ENCODE data around the gene CACHD1.

DNA sequence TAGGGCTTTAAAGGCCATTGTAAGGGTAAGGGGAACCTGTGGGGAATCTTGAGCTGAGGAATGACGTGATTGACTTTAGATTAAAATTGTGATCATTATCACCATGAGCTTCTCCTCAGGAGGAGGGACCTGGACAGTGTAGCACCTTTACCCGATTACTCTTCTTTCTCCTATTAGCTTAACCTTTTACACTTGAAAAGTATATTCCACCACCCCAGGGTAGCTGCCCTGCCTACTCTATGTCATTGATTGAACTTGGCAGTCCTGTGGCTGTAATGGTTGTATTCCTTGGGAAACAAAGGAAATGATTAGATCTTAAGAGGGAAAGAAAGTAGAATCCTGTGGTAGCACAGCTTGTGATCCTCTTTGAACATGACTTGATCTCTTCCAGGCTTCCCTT is 47.7 kb downstream of the CACHD1 start:
- TF ChIP-seq CTCF (IDR thresholded peaks at IDR 0.05; ENCODE audit: control extremely low read depth in 1 of 3, insufficient read depth in 1 of 3, low read depth in 1 of 3, low read length in 3 of 3) (no peak), SP2 (IDR thresholded peaks at IDR 0.05; ENCODE audit: low read length) (no peak), RAD21 (IDR thresholded peaks at IDR 0.05 in 1 of 2, conservative IDR thresholded peaks at IDR 0.05 in 1 of 2; ENCODE audit: low read depth in 2 of 2, low read length in 2 of 2) (no peak), EP300 (IDR thresholded peaks at IDR 0.05; ENCODE audit: borderline replicate concordance in 1 of 2, low read depth in 2 of 2, low read length in 2 of 2) (no peak), TBP (IDR thresholded peaks at IDR 0.05; ENCODE audit: low read depth, low read length) (no peak), SIX5 (IDR thresholded peaks at IDR 0.05; ENCODE audit: low read depth, low read length) (no peak), POLR2AphosphoS5 (IDR thresholded peaks at IDR 0.05; ENCODE audit: low read depth, low read length) (no peak), CEBPB (IDR thresholded peaks at IDR 0.05; ENCODE audit: low read depth, low read length) (no peak), GABPA (IDR thresholded peaks at IDR 0.05; ENCODE audit: borderline replicate concordance, insufficient read depth, low read length) (no peak), ZNF274 (IDR thresholded peaks at IDR 0.05; ENCODE audit: borderline replicate concordance, extremely low read depth, low read length) (no peak), POLR2A (IDR thresholded peaks at IDR 0.05; ENCODE audit: control extremely low read depth in 1 of 2, low read depth in 2 of 2, low read length in 2 of 2) (no peak)
- TF ChIP-seq, protein P1, sequence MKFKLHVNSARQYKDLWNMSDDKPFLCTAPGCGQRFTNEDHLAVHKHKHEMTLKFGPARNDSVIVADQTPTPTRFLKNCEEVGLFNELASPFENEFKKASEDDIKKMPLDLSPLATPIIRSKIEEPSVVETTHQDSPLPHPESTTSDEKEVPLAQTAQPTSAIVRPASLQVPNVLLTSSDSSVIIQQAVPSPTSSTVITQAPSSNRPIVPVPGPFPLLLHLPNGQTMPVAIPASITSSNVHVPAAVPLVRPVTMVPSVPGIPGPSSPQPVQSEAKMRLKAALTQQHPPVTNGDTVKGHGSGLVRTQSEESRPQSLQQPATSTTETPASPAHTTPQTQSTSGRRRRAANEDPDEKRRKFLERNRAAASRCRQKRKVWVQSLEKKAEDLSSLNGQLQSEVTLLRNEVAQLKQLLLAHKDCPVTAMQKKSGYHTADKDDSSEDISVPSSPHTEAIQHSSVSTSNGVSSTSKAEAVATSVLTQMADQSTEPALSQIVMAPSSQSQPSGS (IDR thresholded peaks at IDR 0.05; ENCODE audit: low read length), result no peak

All from H1 (cell line).